GM23248 (cell line): ENCODE results near the gene ZNF652. TPM values are rescaled to one million over a fixed set of nuclear protein-coding genes. Genes with fewer than 3 reads are reported as not detected.

ENCODE experiments used
- DNase-seq: peaks from one replicate; pipeline ENCODE4 v3.0.0-alpha.2; 2015
- H2AFZ ChIP-seq: fragments of 200-600 bp; sonication (generic); 2 replicates; pipeline ENCODE4 v1.6.1; 2016; ENCODE audit warnings: antibody characterized with exemption
- H3F3A ChIP-seq: fragments of 200-600 bp; sonication (generic); 2 replicates; pipeline ENCODE4 v1.6.1; 2016; ENCODE audit warnings: mild to moderate bottlenecking, antibody characterized with exemption, mixed run types; ENCODE audit not compliant: insufficient read depth
- H3K27ac ChIP-seq: fragments of 200-600 bp; sonication (generic); 2 replicates; pipeline ENCODE4 v1.5.1; 2016; ENCODE audit warnings: mild to moderate bottlenecking
- H3K27me3 ChIP-seq: fragments of 200-600 bp; sonication (generic); replicated peaks from 2 replicates; pipeline ENCODE4 v1.6.1; 2016; ENCODE audit warnings: mild to moderate bottlenecking; ENCODE audit not compliant: insufficient read depth
- H3K36me3 ChIP-seq: fragments of 200-600 bp; sonication (generic); 2 replicates; pipeline ENCODE4 v1.6.1; 2016; ENCODE audit warnings: low read depth, mild to moderate bottlenecking
- H3K4me1 ChIP-seq: fragments of 200-600 bp; sonication (generic); 2 replicates; pipeline ENCODE4 v1.6.1; 2016; ENCODE audit warnings: mild to moderate bottlenecking; ENCODE audit not compliant: insufficient read depth
- H3K4me2 ChIP-seq: fragments of 200-600 bp; sonication (generic); one replicate; pipeline ENCODE4 v1.6.1; 2016; ENCODE audit warnings: mild to moderate bottlenecking; ENCODE audit not compliant: unreplicated experiment
- H3K4me3 ChIP-seq: fragments of 200-600 bp; sonication (generic); 2 replicates; pipeline ENCODE4 v1.5.1; 2016; ENCODE audit warnings: mild to moderate bottlenecking
- H3K79me2 ChIP-seq: fragments of 200-600 bp; sonication (generic); 2 replicates; pipeline ENCODE4 v1.6.1; 2016; ENCODE audit warnings: mild to moderate bottlenecking; ENCODE audit not compliant: insufficient read depth
- H3K9ac ChIP-seq: fragments of 200-600 bp; sonication (generic); 2 replicates; pipeline ENCODE4 v1.6.1; 2016; ENCODE audit warnings: mild to moderate bottlenecking
- H3K9me2 ChIP-seq: fragments of 200-600 bp; sonication (generic); 2 replicates; pipeline ENCODE4 v1.6.1; 2016; ENCODE audit warnings: mixed run types, mild to moderate bottlenecking, moderate library complexity; ENCODE audit not compliant: insufficient read depth
- H3K9me3 ChIP-seq: fragments of 200-600 bp; sonication (generic); one replicate; pipeline ENCODE4 v1.6.1; 2017; ENCODE audit warnings: low read depth
- H4K20me1 ChIP-seq: fragments of 200-600 bp; sonication (generic); 2 replicates; pipeline ENCODE4 v1.6.0; 2016; ENCODE audit not compliant: insufficient read depth
- EZH2 ChIP-seq: fragments of 200-600 bp; sonication (generic); IDR thresholded peaks from 2 replicates; pipeline ENCODE4 v1.6.1; 2018; ENCODE audit warnings: antibody characterized with exemption, mild to moderate bottlenecking; ENCODE audit not compliant: insufficient read depth, poor library complexity, severe bottlenecking
- EZH2phosphoT487 ChIP-seq: fragments of 200-600 bp; sonication (generic); IDR thresholded peaks from 2 replicates; pipeline ENCODE4 v1.6.1; 2018; ENCODE audit warnings: antibody characterized with exemption, moderate library complexity, mild to moderate bottlenecking, low read depth; ENCODE audit not compliant: insufficient read depth
- WGBS, 2 experiments: methylation state at CpG; one replicate each; pipeline ENCODE4 v1.1.6; 2015 to 2017; ENCODE audit warnings: low lambda C conversion rate in 2 of 2, low coverage in 1 of 2; ENCODE audit errors: missing lambda C conversion rate in 2 of 2; 5-methylcytosine and 5-hydroxymethylcytosine counted together
- in situ Hi-C: fragments of 300-500 bp; cut with MboI; formaldehyde crosslinking; loops from 2 replicates; pipeline ENCODE4 v1.15.0; 2020
- polyA plus RNA-seq: library from polyadenylated mRNA; unstranded; fragments of >200 nt; fragmentation: Nextera tagmentation; extraction: Ambion mirVana; gene quantifications from 2 replicates; pipeline ENCODE4 v1.2.1, GENCODE V29; 2016
- total RNA-seq: library from RNA; depleted of rRNA; stranded (reverse); fragments of >200 nt; shearing (Covaris generic); gene quantifications from 2 replicates; pipeline ENCODE4 v1.2.3, GENCODE V29; 2014

The ZNF652 gene
- total and polyA plus RNA-seq, 2 experiments from 2014 or later, result 12.4 to 17.2 TPM

DNA sequence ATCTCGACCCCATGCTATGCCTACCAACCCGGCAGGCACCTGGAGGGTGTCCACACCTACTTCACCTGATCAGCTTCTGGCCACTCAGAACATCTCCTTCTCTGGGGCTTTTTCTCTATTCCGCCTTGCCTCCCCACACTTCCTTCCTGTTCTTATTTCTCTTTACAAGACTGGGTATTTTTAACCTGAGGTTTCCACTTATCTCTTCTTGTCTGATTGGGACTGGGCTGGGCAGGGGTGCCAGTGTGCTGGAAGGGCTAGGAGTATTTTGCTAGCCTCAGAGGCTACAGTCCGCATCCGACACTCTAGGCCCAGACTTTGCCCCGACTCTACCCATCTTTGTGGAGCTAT, 26.2 kb upstream of the ZNF652 start:
- no peak for TF ChIP-seq EZH2
- H3K4me3 ChIP-seq, result no peak overlapping the region
- H3K27me3 ChIP-seq, result no peaks in the 10 kb centered on the region
- no peaks in the 10 kb centered on the region for H3K9me3 ChIP-seq
- no peaks in the 10 kb centered on the region for H3K9me2 ChIP-seq
- H3K79me2 ChIP-seq, result no peaks in the 10 kb centered on the region
- H3K27ac ChIP-seq, result no peak overlapping the region
- H3F3A ChIP-seq, result no peaks in the 10 kb centered on the region
- 94 to 95% methylated on average over 6 of the region's 6 CpGs for WGBS, 2 experiments
- in situ Hi-C loops, result no loop called here
- no peak overlapping the region for H3K4me2 ChIP-seq
- no peaks in the 10 kb centered on the region for H3K36me3 ChIP-seq
- 0 out of 2 replicates have a peak, but pooled peaks cover 3% of the 10 kb centered on the region for H3K4me1 ChIP-seq
- H2AFZ ChIP-seq, result no peak overlapping the region
- no peak overlapping the region for H3K9ac ChIP-seq
- no peak for DNase-seq
- no peaks in the 10 kb centered on the region for H4K20me1 ChIP-seq

DNA sequence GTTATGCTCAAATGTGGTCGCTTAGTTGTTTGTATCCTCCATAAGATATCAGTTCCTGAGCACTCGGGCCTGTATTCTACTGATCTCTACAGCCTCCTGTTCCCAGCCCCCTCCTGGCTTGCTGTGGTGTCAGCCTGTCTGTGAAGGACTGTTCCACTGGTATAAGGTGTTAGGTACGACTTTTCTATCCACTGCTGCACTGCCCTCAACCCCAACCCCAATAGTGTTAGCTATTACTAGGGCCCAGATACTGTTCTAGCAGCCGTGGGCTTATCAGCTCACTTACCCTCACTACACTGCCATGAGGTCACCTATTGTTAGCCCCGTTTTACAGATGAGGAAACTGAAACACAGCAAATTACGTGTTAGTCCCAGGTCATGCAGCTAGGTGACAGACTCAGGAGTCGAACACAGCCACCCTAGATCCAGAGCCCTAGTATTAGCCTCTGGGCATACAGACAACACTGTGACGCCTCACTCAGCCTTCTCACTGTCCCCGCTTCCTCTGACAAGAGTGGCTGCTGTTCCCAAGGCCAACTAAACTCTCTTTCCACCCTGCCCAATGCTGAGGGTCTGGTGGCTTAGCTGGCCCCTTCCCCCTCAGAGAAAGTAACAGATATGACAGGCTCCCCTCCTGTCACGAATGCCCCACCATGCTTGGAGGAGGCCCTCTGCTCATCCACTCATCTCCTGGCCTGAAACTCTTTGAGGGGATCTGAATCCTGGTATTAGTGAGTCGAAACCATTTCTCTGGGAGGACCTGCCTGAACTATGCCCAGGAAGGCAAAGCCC, 25.6 kb upstream of the ZNF652 start:
- H3K4me1 ChIP-seq, result 0 out of 2 replicates have a peak, but pooled peaks cover 3% of the 10 kb centered on the region
- H3K9ac ChIP-seq, result no peak overlapping the region
- no peak overlapping the region for H2AFZ ChIP-seq
- no peak overlapping the region for H3K27ac ChIP-seq
- no peaks in the 10 kb centered on the region for H4K20me1 ChIP-seq
- TF ChIP-seq EZH2, result no peak
- TF ChIP-seq EZH2phosphoT487, result no peak
- no peak overlapping the region for H3K4me2 ChIP-seq
- H3K4me3 ChIP-seq, result no peak overlapping the region
- no peaks in the 10 kb centered on the region for H3K9me3 ChIP-seq
- no peaks in the 10 kb centered on the region for H3K27me3 ChIP-seq
- no peaks in the 10 kb centered on the region for H3K36me3 ChIP-seq
- H3F3A ChIP-seq, result no peaks in the 10 kb centered on the region
- H3K79me2 ChIP-seq, result no peaks in the 10 kb centered on the region
- no peak for DNase-seq
- no peaks in the 10 kb centered on the region for H3K9me2 ChIP-seq
- in situ Hi-C loops, result no loop called here
- 90% methylated on average over 11 of the region's 11 CpGs for WGBS, 2 experiments

GRCh38 chr17:49386373-49386772, 24.3 kb upstream of the ZNF652 start:
- no peaks in the 10 kb centered on the region for H3F3A ChIP-seq
- H4K20me1 ChIP-seq, result no peaks in the 10 kb centered on the region
- no peaks in the 10 kb centered on the region for H3K9me3 ChIP-seq
- WGBS, 2 experiments, result 94 to 96% methylated on average over 10 of the region's 10 CpGs
- no peaks in the 10 kb centered on the region for H3K79me2 ChIP-seq
- in situ Hi-C loops, result no loop called here
- TF ChIP-seq EZH2phosphoT487, result no peak
- no peak for TF ChIP-seq EZH2
- no peak overlapping the region for H3K27ac ChIP-seq
- H3K9me2 ChIP-seq, result no peaks in the 10 kb centered on the region
- H3K4me2 ChIP-seq, result no peak overlapping the region
- H3K4me3 ChIP-seq, result no peak overlapping the region
- 0 out of 2 replicates have a peak, but pooled peaks cover 3% of the 10 kb centered on the region for H3K4me1 ChIP-seq
- no peak for DNase-seq
- H2AFZ ChIP-seq, result no peak overlapping the region
- H3K9ac ChIP-seq, result no peak overlapping the region
- no peaks in the 10 kb centered on the region for H3K27me3 ChIP-seq
- H3K36me3 ChIP-seq, result no peaks in the 10 kb centered on the region

- WGBS, 2 experiments, result 77 to 79% methylated on average over 4 of the region's 4 CpGs
- H3F3A ChIP-seq, result no peaks in the 10 kb centered on the region
- no peaks in the 10 kb centered on the region for H3K27me3 ChIP-seq
- no peak overlapping the region for H3K4me3 ChIP-seq
- no peaks in the 10 kb centered on the region for H3K36me3 ChIP-seq
- no peaks in the 10 kb centered on the region for H3K9me3 ChIP-seq
- in situ Hi-C loops, result no loop called here
- no peak overlapping the region for H2AFZ ChIP-seq
- no peak for DNase-seq
- TF ChIP-seq EZH2phosphoT487 (no peak), EZH2 (no peak)
- no peaks in the 10 kb centered on the region for H4K20me1 ChIP-seq
- H3K79me2 ChIP-seq, result no peaks in the 10 kb centered on the region
- no peak overlapping the region for H3K27ac ChIP-seq
- H3K4me1 ChIP-seq, result 0 out of 2 replicates have a peak, but pooled peaks cover 2% of the 10 kb centered on the region
- no peak overlapping the region for H3K9ac ChIP-seq
- H3K9me2 ChIP-seq, result no peaks in the 10 kb centered on the region
- H3K4me2 ChIP-seq, result no peak overlapping the region
Observed at GRCh38 chr17:49384951-49385350, 22.9 kb upstream of the ZNF652 start.
